Gastrocnemius medialis (tissue), 4 donors: Measurements from ENCODE around the gene SLC2A4RG.

ENCODE experiments used
- CTCF ChIP-seq, 5 experiments: fragments of 450-650 bp in 3 of 5; fragments of 200-600 bp in 2 of 5; sonication (generic) in 2 of 5; IDR thresholded peaks in 4 of 5; conservative IDR thresholded peaks in 1 of 5; 1 replicate in 4 of 5; 2 replicates in 1 of 5; pipeline ENCODE4 v1.5.1; 2016 to 2019; ENCODE audit warnings: antibody characterized with exemption in 5 of 5, mild to moderate bottlenecking in 3 of 5, moderate library complexity in 3 of 5
- POLR2A ChIP-seq, 2 donors: fragments of 450-650 bp; IDR thresholded peaks; one replicate each; pipeline ENCODE4 v1.6.1; 2017; ENCODE audit warnings: antibody characterized with exemption in 2 of 2, mild to moderate bottlenecking in 2 of 2, moderate library complexity in 2 of 2

DNA sequence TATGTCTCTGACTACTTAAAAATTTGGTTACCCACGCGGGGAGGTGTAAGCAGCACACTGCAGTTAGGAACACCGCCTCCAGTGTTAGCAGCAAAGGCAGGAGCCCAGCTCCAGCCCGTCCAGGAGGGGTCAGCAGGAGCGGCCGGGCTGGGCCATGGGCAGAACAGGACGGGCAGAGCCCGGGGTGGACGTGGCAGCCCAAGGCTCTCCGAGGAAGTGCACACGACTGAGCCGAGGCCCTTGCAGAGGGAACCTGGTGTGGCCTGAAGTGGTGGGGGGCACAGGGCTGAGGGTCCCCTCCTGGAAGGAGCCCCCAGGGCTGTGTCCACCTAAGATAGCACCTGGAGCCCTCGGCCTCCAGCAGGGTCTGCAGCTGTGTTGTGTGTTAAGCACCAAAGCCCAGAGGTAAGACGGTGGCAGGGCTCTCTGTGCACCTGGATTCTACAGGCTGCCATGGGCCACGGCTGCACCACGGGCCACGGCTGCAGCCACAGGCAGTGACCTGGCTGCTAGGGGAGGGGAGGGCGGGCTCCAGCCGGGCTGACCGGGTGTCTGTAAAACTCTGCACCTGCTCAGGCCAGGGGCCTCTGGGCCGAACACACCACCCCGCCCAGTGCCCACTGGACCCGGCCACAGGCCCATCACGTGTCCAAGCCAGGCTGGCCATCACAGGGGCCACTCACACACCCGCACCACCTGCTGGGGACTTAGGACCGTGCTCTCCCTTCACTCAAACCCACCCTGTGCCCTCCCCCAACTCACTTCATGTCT, 6.6 kb downstream of the SLC2A4RG start:
- TF ChIP-seq POLR2A (IDR thresholded peaks at IDR 0.05) (no peak), CTCF (IDR thresholded peaks at IDR 0.05 in 4 of 5, conservative IDR thresholded peaks at IDR 0.05 in 1 of 5) (no peak)
